Forelimb muscle (tissue), 1 donor: ENCODE results near the gene FPGS. TPM values are rescaled to one million over a fixed set of nuclear protein-coding genes. Genes with fewer than 3 reads are reported as not detected.
"Not testable (repeated sequence)": the region's sequence is repeated elsewhere in the genome, so short reads cannot be mapped to it uniquely, and the experiment has no call there.

Experiments
- DNase-seq: peaks from one replicate; pipeline ENCODE4 v3.0.0-alpha.2; 2013; ENCODE audit warnings: low read depth
- polyA plus RNA-seq: library from polyadenylated mRNA; unstranded; fragments of 120-200 nt; gene quantifications from one replicate; pipeline ENCODE4 v1.2.1, GENCODE V29; 2013; ENCODE audit not compliant: insufficient read length

FPGS gene
- polyA plus RNA-seq, 1 donor: 39.5 TPM

- peak; percentile 78 for DNase-seq
These were observed 31.6 kb upstream of the FPGS start for GRCh38 chr9:127770905-127771569.

GRCh38 chr9:127771570-127772189, 31.0 kb upstream of the FPGS start:
- no peak for DNase-seq

GRCh38 chr9:127772603-127773002, 30.1 kb upstream of the FPGS start:
- DNase-seq: no peak

- DNase-seq: no peak
These were observed 29.4 kb upstream of the FPGS start for GRCh38 chr9:127773272-127773671.

- no peak for DNase-seq
These were observed 28.7 kb upstream of the FPGS start for GRCh38 chr9:127773981-127774380.

DNA sequence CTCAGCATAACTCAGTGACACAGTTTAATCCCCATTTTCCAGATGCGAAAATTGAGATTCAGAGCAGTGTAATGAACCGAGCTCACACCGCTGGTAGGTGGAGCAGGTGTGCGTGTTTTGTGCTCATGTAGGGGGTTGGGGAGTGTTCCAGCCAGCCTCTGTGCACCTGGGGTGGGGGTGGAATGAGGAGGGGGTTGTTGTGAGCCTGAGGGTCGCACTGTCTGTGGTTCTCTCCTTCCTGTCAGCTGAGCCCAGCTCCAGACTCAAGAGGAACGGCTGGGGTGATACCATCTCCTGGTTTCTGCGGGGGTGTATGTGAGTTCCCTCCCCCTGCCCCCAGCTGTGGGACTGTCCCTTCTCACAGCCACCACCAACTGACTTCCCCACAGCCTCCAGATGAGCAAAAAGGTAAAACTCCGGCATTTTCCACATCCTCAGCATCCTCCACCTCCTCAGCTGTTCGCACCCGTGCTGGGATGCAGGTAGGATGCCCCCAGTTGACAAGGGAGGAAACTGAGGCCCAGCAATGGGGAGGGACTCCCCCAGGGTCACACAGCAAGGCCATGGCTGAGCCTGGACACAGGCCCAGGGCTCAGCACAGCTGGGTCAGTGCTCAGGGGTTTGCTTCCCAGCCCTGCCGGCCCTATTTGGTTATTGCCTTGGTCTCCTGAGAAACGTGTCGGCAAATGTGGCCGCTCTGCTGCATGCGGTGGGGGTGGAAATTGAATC, 26.3 kb upstream of the FPGS start:
- no peak for DNase-seq

DNA sequence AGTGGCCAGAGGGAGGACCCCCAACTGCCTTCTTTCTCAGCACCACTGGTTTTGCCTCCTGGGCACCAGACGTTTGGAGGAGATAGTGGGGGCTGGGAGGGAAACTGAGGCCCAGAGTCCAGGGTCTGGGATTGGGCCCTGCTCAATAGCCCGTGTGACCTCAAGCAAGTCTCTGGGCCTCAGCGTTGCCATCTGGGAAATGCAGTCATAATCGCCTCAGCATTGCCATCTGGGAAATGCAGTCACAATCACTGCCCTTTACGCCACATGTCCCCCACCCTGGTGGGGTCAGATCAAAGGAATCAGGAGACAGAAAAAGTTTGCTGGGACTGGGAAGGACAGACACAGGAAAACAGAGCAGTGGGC, 25.8 kb upstream of the FPGS start:
- no peak for DNase-seq

GRCh38 chr9:127777368-127777980, 25.2 kb upstream of the FPGS start:
- DNase-seq: no peak

- no peak for DNase-seq
These were observed 24.2 kb upstream of the FPGS start, which contains the start of gene SH2D3C for GRCh38 chr9:127778280-127779135. TSS of gene SH2D3C (minus strand) at chr9:127778666. CDS start at chr9:127778627, 39 bp downstream.

DNA sequence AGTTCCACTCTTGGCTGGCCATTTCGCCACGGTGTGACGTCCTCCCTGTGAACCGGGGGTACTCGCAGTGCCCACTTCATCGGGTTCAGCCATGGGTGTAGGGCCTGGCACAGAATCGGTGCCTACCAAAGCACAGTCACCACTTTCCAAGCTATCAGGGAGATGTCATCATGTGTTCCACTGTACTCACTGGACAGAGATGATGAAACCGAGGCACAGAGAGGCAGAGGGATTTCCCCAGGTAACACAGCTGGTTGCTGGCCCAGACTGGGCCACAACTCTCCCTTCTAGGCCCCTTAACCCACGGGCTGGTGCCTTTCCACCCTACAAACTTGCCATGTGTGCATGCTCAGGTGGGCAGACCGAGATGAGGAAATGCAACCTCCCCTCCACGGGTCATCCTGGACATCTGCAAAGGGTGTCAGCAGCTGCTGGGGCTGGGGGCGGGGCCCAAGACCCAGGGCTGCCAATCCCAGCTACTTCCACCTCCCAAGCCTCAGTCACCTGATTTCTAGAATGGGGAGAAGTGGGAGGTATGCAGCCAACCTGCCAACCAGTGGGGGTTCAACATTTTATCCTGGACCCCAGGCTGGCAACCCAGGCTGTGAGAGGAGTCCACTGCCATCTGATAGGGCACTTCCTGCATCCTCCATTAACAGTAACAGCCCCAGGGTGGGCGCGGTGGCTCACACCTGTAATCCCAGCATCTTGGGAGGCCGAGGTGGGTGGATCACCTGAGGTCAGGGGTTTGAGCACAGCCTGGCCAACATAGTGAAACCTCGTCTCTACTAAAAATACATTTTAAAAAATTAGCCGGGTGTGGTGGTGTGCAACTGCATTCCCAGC, 23.3 kb upstream of the FPGS start:
- no peak for DNase-seq

DNA sequence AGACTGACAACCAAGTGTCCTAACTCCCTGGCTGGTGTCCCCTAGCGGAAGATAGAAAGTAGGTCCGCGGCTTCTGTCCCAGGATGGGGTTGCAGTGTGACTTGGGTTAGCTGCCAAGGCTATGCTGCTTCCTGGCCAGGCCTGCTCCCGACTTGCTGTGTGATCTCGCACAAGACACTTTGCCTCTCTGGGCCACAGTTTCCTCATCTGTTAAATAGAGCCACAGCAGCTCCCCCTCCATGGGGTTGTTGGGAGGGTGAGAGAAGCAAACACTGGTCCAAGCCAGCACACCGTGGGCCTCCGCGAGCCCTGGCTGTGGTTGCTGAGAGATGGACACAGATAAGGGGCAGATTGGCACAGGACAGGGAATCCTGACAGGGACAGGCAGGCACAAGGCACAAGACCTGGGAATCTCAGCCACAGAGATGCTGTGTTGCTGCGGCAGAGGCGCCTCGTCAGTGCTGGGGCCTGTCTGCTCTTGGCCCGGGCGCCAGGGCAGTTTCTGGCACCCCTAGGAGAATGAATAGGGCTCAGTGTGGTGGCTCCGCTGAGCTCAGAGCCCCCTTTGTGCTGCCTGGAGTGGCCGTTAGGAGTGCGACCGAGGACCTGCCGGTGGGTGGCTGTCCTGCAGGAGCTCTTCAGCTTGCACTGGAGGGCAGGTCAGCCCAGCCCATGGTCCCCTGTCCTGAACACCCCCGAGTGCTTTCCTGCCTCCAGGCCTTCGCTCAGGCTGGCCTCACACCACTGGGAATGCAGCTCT, 22.4 kb upstream of the FPGS start:
- DNase-seq: no peak

- DNase-seq: not testable (repeated sequence)
These were observed 21.8 kb upstream of the FPGS start for GRCh38 chr9:127780909-127781308.

DNA sequence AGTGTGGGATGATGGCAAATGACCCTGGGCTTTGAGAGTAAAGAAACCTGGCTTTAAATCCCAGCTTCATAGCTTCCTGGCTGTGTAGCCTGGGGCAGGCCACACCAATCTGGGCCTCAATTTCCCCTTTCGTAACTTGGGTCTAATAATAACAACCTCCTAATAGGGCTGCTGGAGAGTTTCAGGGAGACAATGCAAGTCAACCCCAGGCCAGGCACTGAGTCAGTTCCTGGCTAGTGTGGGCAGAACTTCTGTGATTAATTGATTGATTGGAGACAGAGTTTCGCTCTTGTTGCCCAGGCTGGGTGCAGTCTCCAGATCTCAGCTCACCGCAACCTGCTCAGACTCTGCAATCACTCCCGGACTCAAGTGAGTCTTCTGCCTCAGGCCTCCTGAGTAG, 20.9 kb upstream of the FPGS start:
- no peak for DNase-seq

- DNase-seq: no peak
These were observed 19.3 kb upstream of the FPGS start for GRCh38 chr9:127783111-127784008.

- no peak for DNase-seq
These were observed 17.4 kb upstream of the FPGS start for GRCh38 chr9:127785023-127785932.

DNA sequence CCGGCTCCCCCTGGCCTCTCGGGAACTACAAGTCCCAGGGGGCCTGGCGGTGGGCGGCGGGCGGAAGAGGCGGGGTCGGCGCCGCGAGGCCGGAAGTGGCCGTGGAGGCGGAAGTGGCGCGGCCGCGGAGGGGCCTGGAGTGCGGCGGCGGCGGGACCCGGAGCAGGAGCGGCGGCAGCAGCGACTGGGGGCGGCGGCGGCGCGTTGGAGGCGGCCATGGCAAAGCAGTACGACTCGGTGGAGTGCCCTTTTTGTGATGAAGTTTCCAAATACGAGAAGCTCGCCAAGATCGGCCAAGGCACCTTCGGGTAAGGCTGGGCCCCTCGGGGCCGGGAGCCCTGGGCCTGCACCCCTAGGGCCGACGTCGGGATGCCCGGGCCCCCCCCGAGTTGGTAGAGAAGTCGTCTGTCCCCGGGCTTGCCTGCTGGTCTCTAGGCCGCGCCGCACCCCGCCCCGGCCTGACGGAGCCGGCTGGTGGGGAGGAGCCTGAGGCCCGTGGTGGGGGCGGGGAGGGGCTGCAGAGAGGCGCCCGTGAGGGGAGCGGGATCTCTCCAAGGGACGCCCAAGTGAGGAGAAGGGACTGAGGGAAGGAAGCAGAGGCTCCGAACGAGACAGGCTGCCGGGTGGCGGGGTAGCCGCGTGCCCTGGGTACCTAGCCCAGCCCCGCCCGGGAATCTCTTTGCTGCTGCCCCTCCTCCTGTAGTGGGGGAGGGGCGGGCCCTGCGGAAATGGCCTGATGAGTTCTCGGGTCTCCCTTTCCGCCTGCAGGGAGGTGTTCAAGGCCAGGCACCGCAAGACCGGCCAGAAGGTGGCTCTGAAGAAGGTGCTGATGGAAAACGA, 16.5 kb upstream of the FPGS start, which contains the start of gene CDK9:
TSS of gene CDK9 (plus strand) at position 102 of the 840 bp plus-strand sequence. CDS start at position 217, 115 bp downstream.
- DNase-seq: no peak

DNA sequence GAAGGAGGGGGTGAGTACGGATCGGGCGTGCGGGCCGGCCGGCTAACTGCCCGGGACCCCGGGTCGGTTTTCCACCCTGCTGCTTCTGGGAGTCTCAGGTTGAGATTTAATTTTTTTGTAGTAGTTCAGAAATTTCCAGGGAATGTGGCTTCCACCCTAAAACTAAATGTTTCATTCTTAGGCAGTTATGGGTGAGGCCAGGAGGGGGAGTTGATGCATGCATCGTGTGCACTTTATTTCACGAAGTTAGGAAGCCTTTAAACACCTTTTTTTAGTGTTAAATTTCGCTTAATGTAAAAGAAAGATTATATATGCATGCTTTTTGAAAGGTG, 15.9 kb upstream of the FPGS start:
- no peak for DNase-seq
